Globus pallidus (tissue), 1 donor: ENCODE results near the gene CUL9.
A peak's percentile ranks its signal among the peaks of the same experiment; 100 is the strongest.

ENCODE experiments used
- DNase-seq: peaks from one replicate; pipeline ENCODE4 v3.0.0-alpha.2; 2015; ENCODE audit warnings: low spot score

The CUL9 gene

GRCh38 chr6:43257367-43258145 lies 75.6 kb downstream of the CUL9 start:
- no peak for DNase-seq

GRCh38 chr6:43258180-43258579 lies 76.2 kb downstream of the CUL9 start:
- DNase-seq, result no peak

DNA sequence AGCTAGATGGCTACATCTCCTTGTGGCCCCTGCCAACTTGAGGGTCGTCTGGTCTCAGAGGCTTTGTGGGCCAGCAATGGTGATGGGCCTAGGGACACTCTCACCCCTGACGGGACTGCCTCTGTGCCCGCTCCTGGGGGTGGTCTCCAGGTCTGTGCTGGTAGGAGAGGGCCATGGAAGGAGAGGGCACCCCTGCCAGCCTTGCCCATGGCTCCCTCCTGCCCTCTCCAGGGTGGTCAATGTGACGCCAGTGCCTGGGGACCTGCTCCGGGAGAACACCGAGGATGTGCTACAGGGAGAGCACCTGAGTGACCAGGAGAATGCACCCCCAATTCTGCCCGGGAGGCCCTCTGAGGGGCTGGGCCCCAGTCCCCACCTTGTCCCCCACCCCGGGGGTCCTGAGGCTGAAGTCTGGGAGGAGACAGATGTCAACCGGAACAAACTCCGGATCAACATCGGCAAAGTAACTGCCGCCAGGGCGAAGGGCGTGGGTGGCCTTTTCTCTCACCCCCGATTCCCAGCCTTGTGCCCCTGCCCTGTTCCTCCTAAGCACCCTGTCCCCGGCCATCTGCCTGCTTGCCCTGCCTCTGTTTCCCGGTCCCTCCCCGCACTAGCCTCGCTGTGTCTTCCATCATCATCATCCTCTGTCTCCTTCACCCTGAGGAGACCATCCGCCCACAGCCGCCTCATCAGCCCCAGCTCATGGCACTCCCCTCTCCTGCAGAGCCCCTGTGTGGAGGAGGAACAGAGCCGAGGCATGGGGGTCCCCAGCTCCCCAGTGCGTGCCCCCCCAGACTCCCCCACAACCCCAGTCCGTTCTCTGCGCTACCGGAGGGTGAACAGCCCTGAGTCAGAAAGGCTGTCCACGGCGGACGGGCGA lies 77.1 kb downstream of the CUL9 start:
- DNase-seq, result no peak

- no peak for DNase-seq
Measured at GRCh38 chr6:43260791-43261190, 78.8 kb downstream of the CUL9 start.

- no peak for DNase-seq
Measured at GRCh38 chr6:43261198-43261597, 79.2 kb downstream of the CUL9 start.

GRCh38 chr6:43262000-43262779 lies 80.2 kb downstream of the CUL9 start:
- DNase-seq, result no peak

GRCh38 chr6:43262780-43263313 lies 80.9 kb downstream of the CUL9 start:
- DNase-seq, result no peak

- DNase-seq, result peak; percentile 42
Measured at GRCh38 chr6:43263314-43264178, 81.5 kb downstream of the CUL9 start.

GRCh38 chr6:43264599-43265145 lies 82.7 kb downstream of the CUL9 start:
- no peak for DNase-seq

DNA sequence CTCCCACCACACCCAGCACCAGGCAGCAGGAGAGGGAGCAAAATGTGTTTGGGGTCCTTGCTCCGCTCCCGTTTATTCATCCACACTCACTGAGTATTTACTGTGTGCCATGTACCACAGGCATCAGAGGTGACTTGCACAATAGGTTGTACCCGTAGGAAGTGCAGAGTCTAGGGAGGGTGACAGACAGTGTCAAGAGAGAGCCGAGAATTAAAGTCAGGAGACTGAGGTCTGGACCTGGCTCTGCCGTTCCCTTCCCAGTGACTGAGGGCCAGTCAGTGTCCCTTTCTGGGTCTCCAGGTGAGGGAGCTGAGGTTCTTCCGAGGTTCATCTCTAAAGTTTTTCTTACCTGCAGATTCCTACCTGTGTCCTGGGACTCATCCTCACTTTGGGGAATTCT lies 83.6 kb downstream of the CUL9 start:
- DNase-seq, result no peak

DNA sequence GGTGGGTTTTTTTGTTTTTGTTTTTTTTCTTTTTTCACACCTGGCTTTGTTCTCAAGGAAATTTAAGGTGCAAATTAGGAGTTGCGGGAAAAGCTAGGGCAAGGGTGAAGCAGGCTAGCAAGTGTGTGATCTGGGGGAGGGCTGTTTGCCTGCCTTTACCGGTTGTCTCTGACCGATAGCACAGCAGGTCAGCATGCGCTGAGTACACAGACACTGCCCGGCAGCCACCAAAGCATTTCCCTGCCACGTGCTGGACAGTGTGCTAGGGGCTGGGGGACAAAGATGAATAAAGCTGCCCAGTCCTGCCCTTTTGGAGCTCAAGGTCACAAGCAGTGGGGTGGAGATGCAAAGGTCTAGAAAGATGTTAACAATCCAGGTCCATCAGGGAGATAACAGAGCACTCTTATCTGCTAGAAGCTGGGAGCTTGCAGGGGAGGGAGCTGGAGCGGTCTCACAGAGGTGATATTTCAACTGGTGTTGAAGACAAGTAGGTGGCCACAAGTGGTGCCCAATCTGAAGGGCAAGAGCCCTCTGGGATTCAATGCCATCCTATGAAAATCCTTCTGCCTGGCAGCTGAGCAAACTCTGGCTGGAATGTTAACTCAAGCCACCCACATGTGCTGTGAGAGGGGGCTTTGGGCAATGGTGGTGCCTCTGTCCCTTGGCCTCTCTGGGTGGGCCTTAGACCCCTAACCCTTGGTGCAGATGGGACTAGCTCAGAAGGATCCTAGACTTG lies 85.8 kb downstream of the CUL9 start:
- DNase-seq, result peak; percentile 20

DNA sequence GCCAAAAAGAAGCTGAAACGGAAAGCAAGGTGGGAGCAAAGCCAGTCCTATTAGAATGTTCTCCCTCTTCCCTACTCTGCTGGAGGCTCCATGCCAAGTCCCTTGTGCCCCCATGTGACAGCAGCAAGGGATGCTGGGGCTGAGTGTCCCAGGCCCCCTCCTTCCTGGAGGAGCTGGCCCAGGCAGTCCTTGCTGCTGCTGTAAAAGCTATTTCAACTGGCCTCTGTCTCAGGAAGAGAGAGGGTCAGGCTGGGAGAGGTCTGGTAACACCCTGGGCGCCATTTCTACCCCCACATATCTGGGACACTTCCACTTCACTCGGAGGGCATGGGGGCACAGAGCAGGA lies 86.3 kb downstream of the CUL9 start:
- peak; percentile 80 for DNase-seq

DNA sequence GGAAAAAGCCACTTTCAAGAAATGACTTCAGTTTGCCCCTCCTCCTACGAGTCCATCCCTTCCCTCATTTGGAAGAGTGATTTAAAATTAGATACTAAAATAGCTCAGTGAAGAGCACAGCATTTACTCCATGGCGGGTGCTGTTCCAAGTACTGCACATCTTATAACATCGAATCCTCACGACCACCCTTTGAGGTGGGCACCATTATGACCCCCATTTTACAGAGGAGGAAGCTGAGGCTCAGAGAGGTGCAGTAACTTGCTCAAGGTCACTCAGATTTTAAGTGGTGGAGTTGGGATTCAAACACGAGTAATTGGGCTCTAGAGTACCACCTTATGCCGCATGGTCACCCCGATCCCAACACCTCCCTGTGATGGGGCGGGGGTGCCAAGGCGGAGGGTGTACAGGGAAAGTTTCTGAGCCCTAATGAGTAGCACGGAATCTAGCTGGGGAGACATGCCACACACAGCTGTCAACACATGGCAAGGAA lies 86.8 kb downstream of the CUL9 start:
- DNase-seq, result no peak

GRCh38 chr6:43269273-43270007 lies 87.4 kb downstream of the CUL9 start:
- no peak for DNase-seq

- no peak for DNase-seq
Measured at GRCh38 chr6:43271103-43271815, 89.3 kb downstream of the CUL9 start.

DNA sequence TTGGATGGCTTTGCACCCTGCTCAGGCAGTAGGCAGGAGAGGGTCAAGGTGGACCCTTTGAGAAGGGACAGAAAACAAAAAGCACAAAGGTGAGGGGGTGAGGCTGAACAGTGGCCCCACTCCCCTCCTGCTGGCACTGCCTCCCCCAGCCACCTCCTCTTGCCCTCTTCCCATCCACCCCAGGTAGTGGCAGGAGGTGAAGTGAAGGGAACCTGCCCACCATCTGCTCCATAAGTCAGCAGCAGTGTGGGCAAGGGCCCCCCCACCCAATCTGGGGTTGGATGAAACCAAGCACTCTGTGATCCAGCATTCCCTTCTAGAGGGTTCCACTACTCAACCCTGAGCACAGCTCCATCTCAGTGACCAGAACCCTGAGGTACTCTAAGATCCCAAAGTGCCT lies 89.9 kb downstream of the CUL9 start:
- no peak for DNase-seq

- no peak for DNase-seq
Measured at GRCh38 chr6:43273707-43274106, 91.7 kb downstream of the CUL9 start.
